ENCODE results near the gene LMBR1L.

The LMBR1L gene

DNA sequence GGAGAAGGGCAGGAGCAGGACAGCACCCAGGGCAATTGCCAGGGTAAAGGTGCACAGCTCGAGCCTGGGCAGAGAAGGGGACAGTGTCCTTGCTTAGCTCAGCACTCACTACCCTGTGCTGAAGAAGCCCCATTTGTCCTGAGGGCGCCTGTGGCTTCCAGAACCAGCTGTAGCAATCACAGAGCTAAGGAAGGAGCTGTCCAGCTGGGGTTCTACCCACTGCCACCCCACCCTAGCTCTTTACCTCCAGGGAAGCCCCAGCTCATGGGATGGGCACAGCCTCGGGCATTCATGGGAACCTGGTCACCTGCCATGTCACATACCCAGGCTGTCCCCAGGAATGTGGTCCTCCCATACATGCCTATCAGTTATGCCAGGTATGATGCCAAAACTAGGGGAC, 5.8 kb downstream of the LMBR1L start:
- TF ChIP-seq POLR2AphosphoS5 (IDR thresholded peaks at IDR 0.05; ENCODE audit: low read depth, low read length) (no peak), TAF1 (IDR thresholded peaks at IDR 0.05; ENCODE audit: borderline replicate concordance, insufficient read depth, low read length) (no peak)
- TF ChIP-seq, protein P1, sequence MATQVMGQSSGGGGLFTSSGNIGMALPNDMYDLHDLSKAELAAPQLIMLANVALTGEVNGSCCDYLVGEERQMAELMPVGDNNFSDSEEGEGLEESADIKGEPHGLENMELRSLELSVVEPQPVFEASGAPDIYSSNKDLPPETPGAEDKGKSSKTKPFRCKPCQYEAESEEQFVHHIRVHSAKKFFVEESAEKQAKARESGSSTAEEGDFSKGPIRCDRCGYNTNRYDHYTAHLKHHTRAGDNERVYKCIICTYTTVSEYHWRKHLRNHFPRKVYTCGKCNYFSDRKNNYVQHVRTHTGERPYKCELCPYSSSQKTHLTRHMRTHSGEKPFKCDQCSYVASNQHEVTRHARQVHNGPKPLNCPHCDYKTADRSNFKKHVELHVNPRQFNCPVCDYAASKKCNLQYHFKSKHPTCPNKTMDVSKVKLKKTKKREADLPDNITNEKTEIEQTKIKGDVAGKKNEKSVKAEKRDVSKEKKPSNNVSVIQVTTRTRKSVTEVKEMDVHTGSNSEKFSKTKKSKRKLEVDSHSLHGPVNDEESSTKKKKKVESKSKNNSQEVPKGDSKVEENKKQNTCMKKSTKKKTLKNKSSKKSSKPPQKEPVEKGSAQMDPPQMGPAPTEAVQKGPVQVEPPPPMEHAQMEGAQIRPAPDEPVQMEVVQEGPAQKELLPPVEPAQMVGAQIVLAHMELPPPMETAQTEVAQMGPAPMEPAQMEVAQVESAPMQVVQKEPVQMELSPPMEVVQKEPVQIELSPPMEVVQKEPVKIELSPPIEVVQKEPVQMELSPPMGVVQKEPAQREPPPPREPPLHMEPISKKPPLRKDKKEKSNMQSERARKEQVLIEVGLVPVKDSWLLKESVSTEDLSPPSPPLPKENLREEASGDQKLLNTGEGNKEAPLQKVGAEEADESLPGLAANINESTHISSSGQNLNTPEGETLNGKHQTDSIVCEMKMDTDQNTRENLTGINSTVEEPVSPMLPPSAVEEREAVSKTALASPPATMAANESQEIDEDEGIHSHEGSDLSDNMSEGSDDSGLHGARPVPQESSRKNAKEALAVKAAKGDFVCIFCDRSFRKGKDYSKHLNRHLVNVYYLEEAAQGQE (IDR thresholded peaks at IDR 0.05; ENCODE audit: insufficient read depth in 1 of 2, low read depth in 2 of 2, low read length in 2 of 2), result peak; percentile 11 to 54; a peak in 1 of 4 replicates

DNA sequence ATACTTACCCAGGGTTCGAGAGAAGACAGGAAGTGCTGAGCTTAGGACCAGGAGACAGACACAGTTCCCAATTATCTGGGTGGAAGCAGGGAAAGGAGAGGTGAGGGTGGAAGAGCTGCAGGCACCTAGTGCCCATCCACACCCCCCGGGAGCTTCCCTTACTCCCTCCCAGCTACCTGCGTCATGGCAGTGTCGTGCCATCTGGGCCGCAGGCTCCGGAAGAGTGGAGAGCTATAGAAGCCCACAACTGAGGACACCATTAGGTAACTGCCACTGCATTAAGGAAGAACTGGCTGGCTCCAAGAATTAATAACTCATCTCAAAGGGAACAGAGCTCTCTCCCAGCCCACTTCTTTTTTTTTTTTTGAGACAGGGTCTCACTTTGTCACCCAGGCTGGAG, 10.3 kb downstream of the LMBR1L start:
- TF ChIP-seq SIN3A (IDR thresholded peaks at IDR 0.05; ENCODE audit: borderline replicate concordance, insufficient read depth, low read length) (no peak), TAF1 (IDR thresholded peaks at IDR 0.05; ENCODE audit: borderline replicate concordance, insufficient read depth, low read length) (no peak), FOXP2 (optimal IDR thresholded peaks at IDR 0.05; ENCODE audit: borderline replicate concordance, extremely low read depth, extremely low read length, insufficient read depth) (no peak), POLR2AphosphoS5 (IDR thresholded peaks at IDR 0.05; ENCODE audit: low read depth, low read length) (no peak)
- TF ChIP-seq, protein P1 (IDR thresholded peaks at IDR 0.05; ENCODE audit: insufficient read depth in 1 of 2, low read depth in 2 of 2, low read length in 2 of 2), result no peak

GRCh38 chr12:49098703-49099102, 11.9 kb downstream of the LMBR1L start:
- no peak for TF ChIP-seq FOXP2 (optimal IDR thresholded peaks at IDR 0.05; ENCODE audit: borderline replicate concordance, extremely low read depth, extremely low read length, insufficient read depth)
- TF ChIP-seq, protein P1 (IDR thresholded peaks at IDR 0.05; ENCODE audit: insufficient read depth in 1 of 2, low read depth in 2 of 2, low read length in 2 of 2), result no peak
- TF ChIP-seq SIN3A (IDR thresholded peaks at IDR 0.05; ENCODE audit: borderline replicate concordance, insufficient read depth, low read length), result no peak
- no peak for TF ChIP-seq POLR2AphosphoS5 (IDR thresholded peaks at IDR 0.05; ENCODE audit: low read depth, low read length)
- no peak for TF ChIP-seq TAF1 (IDR thresholded peaks at IDR 0.05; ENCODE audit: borderline replicate concordance, insufficient read depth, low read length)

- TF ChIP-seq TAF1 (IDR thresholded peaks at IDR 0.05; ENCODE audit: borderline replicate concordance, insufficient read depth, low read length) (no peak), FOXP2 (optimal IDR thresholded peaks at IDR 0.05; ENCODE audit: borderline replicate concordance, extremely low read depth, extremely low read length, insufficient read depth) (no peak), SIN3A (IDR thresholded peaks at IDR 0.05; ENCODE audit: borderline replicate concordance, insufficient read depth, low read length) (no peak), POLR2AphosphoS5 (IDR thresholded peaks at IDR 0.05; ENCODE audit: low read depth, low read length) (no peak)
- TF ChIP-seq, protein P1 (IDR thresholded peaks at IDR 0.05; ENCODE audit: insufficient read depth in 1 of 2, low read depth in 2 of 2, low read length in 2 of 2), result no peak
Measured at GRCh38 chr12:49098035-49098451, 12.6 kb downstream of the LMBR1L start.

DNA sequence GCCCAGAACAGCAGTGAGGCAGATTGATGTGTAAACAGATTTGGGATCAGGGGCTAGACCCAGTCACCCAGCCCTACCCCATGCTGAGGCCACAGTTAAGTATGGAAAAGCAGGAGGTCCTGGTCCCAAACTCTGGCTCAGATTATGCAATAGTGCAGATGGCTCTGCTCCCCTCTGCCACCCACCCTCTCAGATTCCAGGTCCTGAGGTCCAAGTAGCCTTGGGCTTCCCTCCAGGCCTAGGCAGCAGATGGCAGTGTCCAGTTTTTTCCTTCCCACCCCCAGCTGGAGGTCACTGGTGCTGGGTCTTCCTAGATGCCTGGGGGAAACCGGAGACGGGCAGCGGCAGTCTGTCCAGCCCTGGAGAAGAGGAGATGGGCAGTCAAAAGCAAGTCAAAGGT, 13.3 kb downstream of the LMBR1L start:
- no peak for TF ChIP-seq SIN3A (IDR thresholded peaks at IDR 0.05; ENCODE audit: borderline replicate concordance, insufficient read depth, low read length)

Measured in PFSK-1 (cell line).